Stimulated activated naive B cell treated with anti-CD40 and anti-IgM and Interleukin-4, amounts not matched to agents 10 μg/mL and 1 μg/mL and 100 μg/mL, for 72 hours (primary cell): ENCODE measurements around the gene MAZ.

Experiments used
- ATAC-seq, 2 donors: fragments of 150-1000 bp; cut with Tn5 transposase; replicated peaks; 2 replicates each; pipeline ENCODE4 v1.10.0; 2021; ENCODE audit warnings: moderate library complexity in 1 of 2
- DNase-seq: peaks from one replicate; pipeline ENCODE4 v3.0.0; 2021
- H3K27ac Mint-ChIP-seq: one replicate; pipeline ENCODE4 v1.8.0; 2022; ENCODE audit warnings: mild to moderate bottlenecking, mixed read lengths
- H3K27me3 Mint-ChIP-seq, 2 donors: one replicate each; pipeline ENCODE4 v1.8.0; 2022; ENCODE audit warnings: mixed read lengths in 2 of 2
- H3K36me3 Mint-ChIP-seq, 2 donors: one replicate each; pipeline ENCODE4 v1.8.0; 2022; ENCODE audit warnings: mixed read lengths in 2 of 2, mild to moderate bottlenecking in 1 of 2
- H3K4me1 Mint-ChIP-seq, 2 donors: one replicate each; pipeline ENCODE4 v1.8.0; 2022; ENCODE audit warnings: mixed read lengths in 2 of 2, mild to moderate bottlenecking in 1 of 2
- H3K4me3 Mint-ChIP-seq, 2 donors: one replicate each; pipeline ENCODE4 v1.8.0; 2022; ENCODE audit warnings: mild to moderate bottlenecking in 2 of 2, mixed read lengths in 2 of 2, moderate library complexity in 1 of 2
- H3K9me3 Mint-ChIP-seq, 2 donors: one replicate each; pipeline ENCODE4 v1.8.0; 2022; ENCODE audit warnings: mixed read lengths in 2 of 2, mild to moderate bottlenecking in 1 of 2

The MAZ gene

DNA sequence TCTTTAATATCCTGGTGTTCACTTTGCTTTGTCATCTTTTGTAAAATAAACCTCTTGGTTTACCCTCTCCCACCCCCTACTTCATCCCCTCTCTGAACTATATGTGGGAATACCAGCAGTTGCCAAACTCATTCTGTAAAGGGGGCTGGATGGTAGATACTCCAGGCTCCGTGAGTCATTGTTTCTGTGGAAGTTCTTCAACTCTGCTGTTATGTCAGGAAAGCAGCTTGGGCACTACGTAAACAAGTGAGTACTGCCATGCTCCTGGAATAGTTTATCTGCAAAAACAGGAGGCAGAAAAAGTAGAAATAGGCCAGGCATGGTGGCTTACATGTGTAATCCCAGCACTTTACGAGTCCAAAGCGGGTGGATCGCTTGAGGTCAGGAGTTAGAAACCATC lies 31.5 kb downstream of the MAZ start:
- Mint-ChIP-seq H3K27ac (no peak overlapping the region), H3K9me3 (no peaks in the 10 kb centered on the region), H3K4me1 (no peaks in the 10 kb centered on the region), H3K4me3 (no peak overlapping the region), H3K36me3 (peaks cover 53 to 70% of the 10 kb centered on the region in 2 donors), H3K27me3 (no peaks in the 10 kb centered on the region)
- DNase-seq (no peak), ATAC-seq (no peak)

DNA sequence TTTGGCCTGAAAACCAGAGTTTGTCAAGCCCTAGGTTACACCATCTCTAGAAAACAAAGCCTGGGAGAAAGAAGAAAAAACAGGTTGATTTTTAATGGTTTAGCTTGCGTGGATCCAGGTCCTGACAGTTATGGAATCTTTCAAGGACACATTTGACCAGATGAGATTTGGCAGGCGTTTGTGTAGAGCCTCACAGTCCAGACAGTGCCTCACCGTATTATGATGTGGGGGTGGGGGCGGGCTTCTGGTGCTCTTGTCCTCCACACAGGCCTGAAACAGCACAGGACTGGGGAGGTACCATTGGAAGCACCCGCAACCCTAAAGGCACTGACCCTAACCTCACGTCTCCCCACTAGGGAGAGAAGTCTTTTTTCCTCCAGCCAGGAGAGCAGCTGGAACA lies 33.5 kb downstream of the MAZ start:
- H3K27me3 Mint-ChIP-seq: no peaks in the 10 kb centered on the region
- no peaks in the 10 kb centered on the region for H3K9me3 Mint-ChIP-seq
- ATAC-seq: no peak
- DNase-seq: no peak
- H3K4me3 Mint-ChIP-seq: no peak overlapping the region
- H3K4me1 Mint-ChIP-seq: no peaks in the 10 kb centered on the region
- peak overlapping the region; percentile 59 for H3K27ac Mint-ChIP-seq
- H3K36me3 Mint-ChIP-seq: peaks cover 50 to 69% of the 10 kb centered on the region in 2 donors

DNA sequence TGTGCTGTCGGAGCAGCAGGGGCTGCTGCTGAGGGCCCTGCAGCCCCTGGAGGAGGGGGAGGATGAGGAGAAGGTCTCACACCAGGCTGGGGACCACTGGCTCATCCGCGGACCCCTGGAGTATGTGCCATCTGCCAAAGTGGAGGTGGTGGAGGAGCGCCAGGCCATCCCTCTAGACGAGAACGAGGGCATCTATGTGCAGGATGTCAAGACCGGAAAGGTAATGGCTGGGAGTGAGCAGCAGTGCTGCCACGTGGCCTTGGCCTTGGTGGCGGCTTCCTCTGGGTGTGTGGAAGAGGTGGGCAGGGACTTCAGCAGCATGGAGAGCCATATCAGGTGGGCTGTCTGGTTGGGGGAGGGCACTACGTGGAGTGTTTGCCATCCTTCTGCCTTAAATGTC lies 33.9 kb downstream of the MAZ start:
- no peak for DNase-seq
- peaks cover 50 to 72% of the 10 kb centered on the region in 2 donors for H3K36me3 Mint-ChIP-seq
- H3K4me3 Mint-ChIP-seq: no peak overlapping the region
- no peak for ATAC-seq
- H3K4me1 Mint-ChIP-seq: no peaks in the 10 kb centered on the region
- H3K27ac Mint-ChIP-seq: no peak overlapping the region
- H3K27me3 Mint-ChIP-seq: no peaks in the 10 kb centered on the region
- H3K9me3 Mint-ChIP-seq: no peaks in the 10 kb centered on the region

DNA sequence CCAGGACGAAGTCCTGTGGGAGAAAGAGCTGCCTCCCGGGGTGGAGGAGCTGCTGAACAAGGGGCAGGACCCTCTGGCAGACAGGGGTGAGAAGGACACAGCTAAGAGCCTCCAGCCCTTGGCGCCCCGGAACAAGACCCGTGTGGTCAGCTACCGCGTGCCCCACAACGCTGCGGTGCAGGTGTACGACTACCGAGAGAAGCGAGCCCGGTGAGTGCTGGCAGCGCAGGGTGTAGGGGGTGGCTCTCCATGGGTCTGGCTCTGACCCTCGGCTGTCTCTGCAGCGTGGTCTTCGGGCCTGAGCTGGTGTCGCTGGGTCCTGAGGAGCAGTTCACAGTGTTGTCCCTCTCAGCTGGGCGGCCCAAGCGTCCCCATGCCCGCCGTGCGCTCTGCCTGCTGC lies 35.3 kb downstream of the MAZ start:
- H3K27ac Mint-ChIP-seq: peak overlapping the region; percentile 69
- H3K36me3 Mint-ChIP-seq: peaks cover 50 to 71% of the 10 kb centered on the region in 2 donors

DNA sequence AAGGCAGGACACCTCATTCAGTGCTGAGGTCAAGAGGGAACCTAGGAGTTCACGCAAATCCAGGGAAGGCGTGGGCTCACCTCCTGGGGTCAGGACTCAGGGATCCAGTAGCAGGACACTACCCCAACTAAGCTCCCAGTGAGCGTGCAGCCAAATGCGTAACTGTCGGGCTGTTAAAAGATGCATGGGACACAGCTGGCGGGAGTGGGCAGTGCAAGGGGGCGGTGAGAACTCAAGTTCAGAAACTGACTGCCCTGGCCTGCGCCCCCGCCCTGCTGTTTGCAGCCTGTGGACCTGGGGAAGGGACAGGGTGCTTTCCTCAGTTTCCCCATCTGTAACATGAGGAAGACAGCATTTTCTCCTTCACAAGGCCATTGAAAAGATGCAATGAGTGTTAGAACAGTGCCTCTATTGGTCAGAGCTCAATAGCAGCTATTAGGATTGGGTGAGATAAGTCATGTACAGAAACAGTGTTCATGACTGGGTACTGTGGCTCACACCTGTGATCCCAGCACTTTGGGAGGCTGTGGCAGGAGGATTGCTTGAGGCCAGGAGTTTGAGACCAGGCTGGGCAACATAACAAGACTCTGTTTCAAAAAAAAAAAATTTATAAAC lies 36.5 kb downstream of the MAZ start:
- Mint-ChIP-seq H3K9me3 (no peaks in the 10 kb centered on the region), H3K27ac (peak overlapping the region; percentile 73), H3K4me3 (no peak overlapping the region), H3K27me3 (no peaks in the 10 kb centered on the region), H3K36me3 (peaks cover 46 to 70% of the 10 kb centered on the region in 2 donors), H3K4me1 (no peaks in the 10 kb centered on the region)
- ATAC-seq (no peak), DNase-seq (no peak)

More for the DNA sequence above, 35.3 kb downstream of the MAZ start:
- H3K9me3 Mint-ChIP-seq: no peaks in the 10 kb centered on the region
- no peaks in the 10 kb centered on the region for H3K27me3 Mint-ChIP-seq
- H3K4me3 Mint-ChIP-seq: no peak overlapping the region
- DNase-seq (no peak), ATAC-seq (no peak)
- H3K4me1 Mint-ChIP-seq: no peaks in the 10 kb centered on the region

DNA sequence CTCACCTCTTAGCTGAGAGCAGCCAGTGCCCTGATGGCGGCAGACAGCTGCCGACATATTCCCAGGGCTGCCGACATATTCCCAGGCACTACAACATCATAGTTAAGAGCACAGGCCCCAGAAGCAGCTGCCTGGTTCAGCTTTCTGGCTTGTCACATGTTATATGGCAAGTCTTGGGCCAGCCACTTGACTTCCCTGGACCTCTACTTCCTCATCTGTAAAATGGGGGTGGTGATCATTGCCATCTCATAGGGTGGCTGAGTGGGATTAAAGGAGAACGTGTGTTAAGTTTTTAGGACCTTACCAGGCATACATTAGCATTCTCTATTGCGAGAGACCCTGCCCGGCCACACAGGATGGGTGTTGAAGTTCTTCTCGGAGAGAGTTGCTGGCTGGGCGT lies 37.6 kb downstream of the MAZ start:
- no peak for DNase-seq
- Mint-ChIP-seq H3K27ac (no peak overlapping the region), H3K36me3 (peaks cover 52 to 73% of the 10 kb centered on the region in 2 donors), H3K27me3 (no peaks in the 10 kb centered on the region), H3K4me3 (no peak overlapping the region), H3K4me1 (peaks cover 2 to 5% of the 10 kb centered on the region in 2 donors), H3K9me3 (no peaks in the 10 kb centered on the region)
- ATAC-seq: no peak

DNA sequence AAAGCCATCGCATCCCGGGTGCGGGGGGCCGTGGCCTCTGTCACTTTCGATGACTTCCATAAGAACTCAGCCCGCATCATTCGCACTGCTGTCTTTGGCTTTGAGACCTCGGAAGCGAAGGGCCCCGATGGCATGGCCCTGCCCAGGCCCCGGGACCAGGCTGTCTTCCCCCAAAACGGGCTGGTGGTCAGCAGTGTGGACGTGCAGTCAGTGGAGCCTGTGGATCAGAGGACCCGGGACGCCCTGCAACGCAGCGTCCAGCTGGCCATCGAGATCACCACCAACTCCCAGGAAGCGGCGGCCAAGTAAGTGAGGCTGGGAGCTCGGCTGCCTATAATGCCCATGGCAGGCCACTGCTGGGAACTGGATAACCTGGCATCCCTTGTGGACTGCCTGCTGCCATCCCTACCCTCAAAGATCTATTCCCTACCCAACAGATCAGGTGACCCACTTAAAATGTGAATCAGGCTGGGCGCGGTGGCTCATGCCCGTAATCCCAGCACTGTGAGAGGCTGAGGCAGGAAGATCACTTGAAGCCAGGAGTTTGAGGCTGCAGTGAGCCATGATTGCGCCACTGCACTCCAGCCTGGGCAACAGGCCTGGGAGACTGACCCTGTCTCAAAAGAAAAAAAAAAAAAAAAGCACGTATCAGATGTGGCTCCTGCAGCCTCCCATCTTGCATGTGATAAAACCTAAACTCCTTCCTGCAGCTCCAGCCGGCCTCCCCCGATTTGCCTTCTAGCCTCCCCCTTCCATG lies 38.4 kb downstream of the MAZ start:
- no peak for DNase-seq
- no peaks in the 10 kb centered on the region for H3K9me3 Mint-ChIP-seq
- ATAC-seq: no peak
- no peak overlapping the region for H3K27ac Mint-ChIP-seq
- H3K36me3 Mint-ChIP-seq: peaks cover 51 to 68% of the 10 kb centered on the region in 2 donors
- no peaks in the 10 kb centered on the region for H3K27me3 Mint-ChIP-seq
- H3K4me3 Mint-ChIP-seq: no peak overlapping the region
- peaks cover 2 to 5% of the 10 kb centered on the region in 2 donors for H3K4me1 Mint-ChIP-seq

DNA sequence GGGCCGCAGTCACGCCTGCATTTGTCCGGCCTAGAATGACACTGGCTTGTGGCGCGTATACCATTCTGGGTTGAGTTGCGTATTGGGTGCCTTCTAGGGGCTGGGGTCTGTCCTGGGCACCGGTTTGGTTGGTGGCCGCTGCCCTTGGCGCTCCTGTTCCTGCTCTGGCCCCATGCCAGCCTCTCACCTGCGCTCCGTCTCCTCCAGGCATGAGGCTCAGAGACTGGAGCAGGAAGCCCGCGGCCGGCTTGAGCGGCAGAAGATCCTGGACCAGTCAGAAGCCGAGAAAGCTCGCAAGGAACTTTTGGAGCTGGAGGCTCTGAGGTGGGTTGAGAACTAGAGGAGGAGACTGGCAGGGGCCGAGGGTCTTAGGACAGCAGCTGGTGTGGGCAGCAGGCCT lies 39.3 kb downstream of the MAZ start:
- Mint-ChIP-seq H3K4me1 (peaks cover 4 to 5% of the 10 kb centered on the region in 2 donors), H3K36me3 (peaks cover 49 to 67% of the 10 kb centered on the region in 2 donors), H3K4me3 (no peak overlapping the region), H3K27me3 (no peaks in the 10 kb centered on the region), H3K27ac (no peak overlapping the region), H3K9me3 (no peaks in the 10 kb centered on the region)
- DNase-seq: no peak
- no peak for ATAC-seq

DNA sequence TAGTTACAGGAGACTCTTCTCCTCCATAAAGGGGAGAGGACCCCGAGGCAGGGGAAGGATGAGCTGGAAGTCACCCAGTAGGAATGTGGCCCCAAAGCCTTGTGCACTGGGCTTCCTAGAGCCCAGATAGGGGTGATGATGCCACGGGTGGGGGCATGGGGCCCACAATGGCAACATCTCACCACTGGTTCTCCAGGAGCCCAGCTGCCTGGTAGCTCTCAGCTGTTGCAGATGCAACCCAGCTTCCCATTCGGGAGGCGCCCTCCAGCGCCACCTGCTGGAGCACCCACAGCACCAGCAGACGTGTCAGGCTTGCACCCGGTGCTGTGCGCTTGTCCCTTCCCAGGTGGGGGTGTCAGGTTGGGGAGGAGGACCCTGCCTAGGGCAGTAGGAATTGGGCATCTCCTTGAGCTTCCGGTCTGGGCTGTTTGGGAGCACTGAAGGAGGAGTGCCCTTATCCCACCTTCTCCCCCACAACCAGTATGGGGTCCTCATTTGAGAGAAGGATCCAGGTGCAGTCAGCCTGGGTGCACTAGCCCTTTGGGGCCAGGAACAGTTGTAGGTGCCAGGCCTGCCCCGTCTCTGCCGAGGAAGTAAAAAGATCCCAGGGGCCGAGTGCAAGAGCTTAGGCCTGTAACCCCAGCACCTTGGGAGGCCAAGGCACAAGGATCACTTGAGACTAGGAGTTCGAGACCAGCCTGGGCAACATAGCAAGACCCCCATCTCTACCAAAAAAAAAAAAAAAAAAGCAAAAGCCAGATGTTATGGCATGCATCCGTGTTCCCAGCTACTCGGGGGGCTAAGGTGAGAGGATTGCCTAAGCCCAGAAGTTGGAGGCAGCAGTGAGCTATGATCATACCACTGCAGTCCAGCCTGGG lies 42.3 kb downstream of the MAZ start:
- no peaks in the 10 kb centered on the region for H3K9me3 Mint-ChIP-seq

DNA sequence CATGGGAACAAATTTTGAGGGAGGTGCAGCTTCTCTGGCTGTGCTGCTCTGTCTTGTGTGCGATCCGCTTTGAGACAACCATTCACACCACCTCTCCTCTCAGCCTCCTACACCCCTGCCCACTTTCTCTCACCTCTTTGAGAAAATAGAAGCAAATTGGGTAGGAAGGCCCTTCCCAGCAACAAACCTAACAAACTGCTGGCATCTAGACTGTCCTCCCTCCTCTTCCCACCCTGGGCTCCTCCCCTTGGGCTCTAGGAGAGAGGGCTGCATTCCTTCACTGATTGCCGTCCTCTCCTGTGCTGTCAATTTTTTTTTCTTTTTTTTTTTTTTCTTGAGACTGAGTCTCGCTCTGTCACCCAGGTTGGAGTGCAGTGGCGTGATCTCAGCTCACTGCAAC lies 43.2 kb downstream of the MAZ start:
- Mint-ChIP-seq H3K9me3 (no peaks in the 10 kb centered on the region), H3K27ac (no peak overlapping the region), H3K4me1 (peaks cover 4 to 5% of the 10 kb centered on the region in 2 donors)

More for the DNA sequence above, 42.3 kb downstream of the MAZ start:
- H3K27ac Mint-ChIP-seq: peak overlapping the region; percentile 83
- H3K4me1 Mint-ChIP-seq: peaks cover 4 to 5% of the 10 kb centered on the region in 2 donors
- no peak overlapping the region for H3K4me3 Mint-ChIP-seq
- ATAC-seq: peak; percentile 87 to 88
- DNase-seq: peak; percentile 50
- peaks cover 44 to 51% of the 10 kb centered on the region in 2 donors for H3K36me3 Mint-ChIP-seq
- no peaks in the 10 kb centered on the region for H3K27me3 Mint-ChIP-seq

DNA sequence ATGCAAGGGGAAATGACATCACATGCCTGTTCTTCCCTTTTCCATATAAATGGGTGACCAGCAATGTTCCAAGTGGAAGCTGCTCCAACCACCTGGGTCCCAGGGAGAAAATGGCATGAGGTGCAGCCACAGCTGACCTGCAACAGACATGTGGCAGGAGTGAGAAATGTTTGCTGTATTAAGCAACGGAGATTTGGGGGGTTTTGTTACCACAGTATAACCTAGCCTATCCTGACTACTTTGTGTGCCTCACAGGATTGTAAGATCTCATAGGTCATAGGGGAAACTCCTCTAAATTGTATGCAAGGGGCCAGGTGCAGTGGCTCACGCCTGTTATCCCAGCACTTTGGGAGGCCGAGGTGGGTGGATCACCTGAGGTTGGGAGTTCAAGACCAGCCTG lies 44.7 kb downstream of the MAZ start:
- ATAC-seq (no peak), DNase-seq (no peak)
- no peak overlapping the region for H3K4me3 Mint-ChIP-seq
- H3K27me3 Mint-ChIP-seq: no peaks in the 10 kb centered on the region
- H3K4me1 Mint-ChIP-seq: peaks cover 4 to 5% of the 10 kb centered on the region in 2 donors
- no peak overlapping the region for H3K27ac Mint-ChIP-seq
- no peaks in the 10 kb centered on the region for H3K9me3 Mint-ChIP-seq
- H3K36me3 Mint-ChIP-seq: peaks cover 27 to 33% of the 10 kb centered on the region in 2 donors

More for the DNA sequence above, 43.2 kb downstream of the MAZ start:
- H3K36me3 Mint-ChIP-seq: peaks cover 39 to 46% of the 10 kb centered on the region in 2 donors
- no peak for DNase-seq
- no peaks in the 10 kb centered on the region for H3K27me3 Mint-ChIP-seq
- no peak for ATAC-seq
- H3K4me3 Mint-ChIP-seq: no peak overlapping the region

DNA sequence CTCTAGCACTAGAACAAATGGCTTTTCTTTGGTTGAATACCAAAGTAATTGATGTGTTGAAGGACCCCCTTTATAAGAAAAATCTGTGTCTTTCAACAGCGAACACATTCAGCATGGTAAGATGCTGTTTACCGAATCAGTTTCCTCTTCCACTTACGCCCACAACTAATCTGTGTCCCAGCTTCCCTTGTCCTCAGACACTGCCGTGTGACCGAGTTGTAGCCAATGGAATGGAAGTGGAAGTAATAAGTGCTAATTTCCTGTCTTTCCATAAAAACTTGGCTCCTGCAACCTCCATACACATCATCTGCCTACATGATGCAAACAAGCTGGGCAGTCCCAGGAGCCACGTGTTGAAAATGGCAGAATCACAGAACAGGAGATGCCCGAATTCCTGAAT lies 46.3 kb downstream of the MAZ start:
- no peaks in the 10 kb centered on the region for H3K9me3 Mint-ChIP-seq
- H3K4me3 Mint-ChIP-seq: no peak overlapping the region
- H3K36me3 Mint-ChIP-seq: peaks cover 19 to 25% of the 10 kb centered on the region in 2 donors
- no peak overlapping the region for H3K27ac Mint-ChIP-seq
- H3K4me1 Mint-ChIP-seq: peaks cover 4 to 5% of the 10 kb centered on the region in 2 donors
- H3K27me3 Mint-ChIP-seq: no peaks in the 10 kb centered on the region
- ATAC-seq: no peak
- no peak for DNase-seq

DNA sequence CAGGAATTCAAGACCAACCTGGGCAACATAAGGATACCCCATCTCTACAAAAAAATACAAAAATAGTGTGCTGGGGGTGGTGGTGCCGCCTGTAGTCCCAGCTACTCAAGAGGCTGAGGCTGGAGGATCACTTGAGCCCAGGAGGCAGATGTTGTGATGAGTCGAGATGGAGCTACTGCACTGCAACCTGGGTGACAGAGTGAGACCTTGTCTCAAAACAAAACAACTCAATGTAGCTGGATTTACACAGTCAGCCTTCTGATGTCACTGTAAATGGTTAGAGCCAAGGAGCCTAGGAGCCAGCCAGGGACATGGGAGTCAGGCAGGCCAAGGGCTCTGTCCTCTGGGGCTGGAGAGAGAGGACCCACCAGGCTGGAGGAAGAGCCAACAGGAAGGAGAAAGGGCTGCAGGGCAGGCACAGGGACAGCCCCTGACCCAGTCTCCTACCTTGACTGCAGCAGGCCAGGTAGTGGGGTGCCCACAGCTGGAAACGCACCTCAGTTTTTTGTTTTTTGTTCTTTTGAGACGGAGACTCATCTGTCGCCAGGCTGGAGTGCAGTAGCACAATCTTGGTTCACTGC lies 48.3 kb downstream of the MAZ start:
- Mint-ChIP-seq H3K9me3 (no peaks in the 10 kb centered on the region), H3K4me1 (peaks cover 0 to 1% of the 10 kb centered on the region in 2 donors), H3K4me3 (no peak overlapping the region), H3K27me3 (no peaks in the 10 kb centered on the region), H3K36me3 (peaks cover 22 to 26% of the 10 kb centered on the region in 2 donors), H3K27ac (peak overlapping the region; percentile 71)
- ATAC-seq (peak in 1 of 2 donors; percentile 18), DNase-seq (no peak)

DNA sequence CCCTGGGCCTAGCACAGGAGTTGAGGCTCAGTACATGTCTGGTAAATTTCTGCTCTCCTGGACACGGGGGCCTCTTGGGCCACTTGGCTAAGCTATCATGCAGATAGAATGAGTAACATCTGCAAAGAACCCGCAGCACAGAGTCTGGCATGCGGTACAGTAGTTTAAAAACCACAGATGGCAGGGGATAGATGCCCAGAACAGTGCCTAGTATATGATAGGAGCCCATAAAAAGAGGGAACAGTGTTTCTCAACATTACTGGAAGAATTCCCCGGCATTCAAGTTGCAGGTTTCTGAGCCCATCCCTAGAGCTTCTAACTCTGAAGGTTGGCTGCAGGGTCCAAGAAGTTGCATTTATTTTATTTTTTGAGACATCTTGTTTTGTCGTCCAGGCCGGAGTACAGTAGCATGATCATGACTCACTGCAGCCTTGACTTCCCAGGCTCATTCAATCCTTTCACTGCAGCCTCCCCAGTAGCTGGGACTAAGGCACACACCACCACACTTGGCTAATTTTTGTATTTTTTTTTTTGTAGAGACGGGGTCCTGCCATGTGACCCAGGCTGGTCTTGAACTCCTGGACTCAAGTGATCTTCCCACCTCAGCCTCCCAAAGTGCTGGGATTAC lies 50.9 kb downstream of the MAZ start:
- no peak overlapping the region for H3K4me3 Mint-ChIP-seq
- peaks cover 10 to 23% of the 10 kb centered on the region in 2 donors for H3K4me1 Mint-ChIP-seq
- DNase-seq: no peak
- no peak overlapping the region for H3K27ac Mint-ChIP-seq
- H3K27me3 Mint-ChIP-seq: no peaks in the 10 kb centered on the region
- H3K9me3 Mint-ChIP-seq: no peaks in the 10 kb centered on the region
- ATAC-seq: no peak
- H3K36me3 Mint-ChIP-seq: peaks cover 24 to 27% of the 10 kb centered on the region in 2 donors
